Psoas muscle (tissue), 8 donors: ENCODE results near the gene MYOD1. TPM values are rescaled to one million over a fixed set of nuclear protein-coding genes. Genes with fewer than 3 reads are reported as not detected.

ENCODE experiments used
- ATAC-seq, 4 donors: fragments of 200-7000 bp; cut with Tn5 transposase; one replicate each; pipeline ENCODE4 v1.9.1; 2020; ENCODE audit warnings: moderate library complexity in 3 of 4, mild to moderate bottlenecking in 2 of 4
- DNase-seq, 2 donors: peaks; one replicate each; pipeline ENCODE4 v3.0.0-alpha.2; 2020
- H3K27ac ChIP-seq: fragments of 200-600 bp; one replicate; pipeline ENCODE4 v1.8.0; 2022
- H3K27me3 ChIP-seq, 3 donors: fragments of 200-600 bp in 1 of 3; one replicate each; pipeline versions ENCODE4 v1.6.1 to v1.8.0; 2013 to 2022; ENCODE audit warnings: low read length in 2 of 3, mild to moderate bottlenecking in 2 of 3, moderate library complexity in 1 of 3; ENCODE audit not compliant: insufficient read depth in 3 of 3
- H3K36me3 ChIP-seq, 2 donors: fragments of 200-600 bp in 1 of 2; one replicate each; pipeline versions ENCODE4 v1.6.1 to v1.8.0; 2013 to 2022; ENCODE audit warnings: low read depth in 1 of 2, mild to moderate bottlenecking in 1 of 2, moderate library complexity in 1 of 2; ENCODE audit not compliant: insufficient read depth in 1 of 2
- H3K4me1 ChIP-seq: fragments of 200-600 bp; one replicate; pipeline ENCODE4 v1.8.0; 2022
- H3K4me3 ChIP-seq: fragments of 200-600 bp; one replicate; pipeline ENCODE4 v1.8.0; 2022; ENCODE audit warnings: mild to moderate bottlenecking
- H3K9me3 ChIP-seq: fragments of 200-600 bp; one replicate; pipeline ENCODE4 v1.8.0; 2022
- WGBS, 3 donors: extraction: QIAGEN DNeasy Blood & Tissue Kit; methylation state at CpG; one replicate each; pipeline versions ENCODE4 v1.1.6 to v1.1.7; 2013; 5-methylcytosine and 5-hydroxymethylcytosine counted together
- intact Hi-C, 2 donors: fragments of 100-400 bp; cut with DNase I; formaldehyde crosslinking; loops; one replicate each; pipeline versions ENCODE4 v1.11.0 to v1.14.2; 2022
- polyA plus RNA-seq, 3 donors: library from polyadenylated mRNA; stranded (reverse); fragments of 200-250 nt; gene quantifications; one replicate each; pipeline ENCODE4 v1.2.3, GENCODE V29; 2013
- total RNA-seq, 4 donors: library from RNA; stranded (reverse); fragmentation: NEBNext Ultra II Directional in 2 of 4; extraction: Animal tissue kit (Norgen Biotek cat#: 25700) in 2 of 4; gene quantifications; one replicate each; pipeline versions ENCODE4 v1.2.1 to v1.2.4, GENCODE V29; 2021 to 2023
- TF ChIP-seq, protein P1 (sequence below): fragments of 200-600 bp; IDR thresholded peaks from one replicate; pipeline ENCODE4 v1.8.0; 2022; ENCODE audit warnings: antibody characterized with exemption
- donor health status: healthy with polysubstance abuse.
- donor health status: DM: no; HTN: no; CAD: no; lungs with moderate emphysema.
- donor health status: Bipolar disorder and iron deficiency.
- donor health status: healthy.
- donor health status: DM: yes; HTN: yes; CAD: no.
- donor health status: DM: no; HTN: no; CAD: no.
- donor health status: DM: no; HTN: no; CAD: no.
- donor health status: DM: yes; HTN: yes; CAD: no.

MYOD1 gene
- total and polyA plus RNA-seq, 7 donors = 5.0 to 95.7 (median 56.2) TPM

- Histone ChIP-seq H3K4me3 (no peak overlapping the region), H3K4me1 (no peaks in the 10 kb centered on the region), H3K27me3 (peaks cover 0 to 29% (median 11%) of the 10 kb centered on the region in 3 donors), H3K9me3 (no peaks in the 10 kb centered on the region), H3K36me3 (no peaks in the 10 kb centered on the region), H3K27ac (no peak overlapping the region)
- DNase-seq (peak in 1 of 2 donors; percentile 32), ATAC-seq (no peak)
- intact Hi-C loops = no loop called here
- TF ChIP-seq, protein P1, sequence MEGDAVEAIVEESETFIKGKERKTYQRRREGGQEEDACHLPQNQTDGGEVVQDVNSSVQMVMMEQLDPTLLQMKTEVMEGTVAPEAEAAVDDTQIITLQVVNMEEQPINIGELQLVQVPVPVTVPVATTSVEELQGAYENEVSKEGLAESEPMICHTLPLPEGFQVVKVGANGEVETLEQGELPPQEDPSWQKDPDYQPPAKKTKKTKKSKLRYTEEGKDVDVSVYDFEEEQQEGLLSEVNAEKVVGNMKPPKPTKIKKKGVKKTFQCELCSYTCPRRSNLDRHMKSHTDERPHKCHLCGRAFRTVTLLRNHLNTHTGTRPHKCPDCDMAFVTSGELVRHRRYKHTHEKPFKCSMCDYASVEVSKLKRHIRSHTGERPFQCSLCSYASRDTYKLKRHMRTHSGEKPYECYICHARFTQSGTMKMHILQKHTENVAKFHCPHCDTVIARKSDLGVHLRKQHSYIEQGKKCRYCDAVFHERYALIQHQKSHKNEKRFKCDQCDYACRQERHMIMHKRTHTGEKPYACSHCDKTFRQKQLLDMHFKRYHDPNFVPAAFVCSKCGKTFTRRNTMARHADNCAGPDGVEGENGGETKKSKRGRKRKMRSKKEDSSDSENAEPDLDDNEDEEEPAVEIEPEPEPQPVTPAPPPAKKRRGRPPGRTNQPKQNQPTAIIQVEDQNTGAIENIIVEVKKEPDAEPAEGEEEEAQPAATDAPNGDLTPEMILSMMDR = no peak
- WGBS, 3 donors = 94 to 97% (median 95%) methylated on average over 10 of the region's 10 CpGs
Observed at GRCh38 chr11:17741487-17741886, 22.1 kb downstream of the MYOD1 start.

DNA sequence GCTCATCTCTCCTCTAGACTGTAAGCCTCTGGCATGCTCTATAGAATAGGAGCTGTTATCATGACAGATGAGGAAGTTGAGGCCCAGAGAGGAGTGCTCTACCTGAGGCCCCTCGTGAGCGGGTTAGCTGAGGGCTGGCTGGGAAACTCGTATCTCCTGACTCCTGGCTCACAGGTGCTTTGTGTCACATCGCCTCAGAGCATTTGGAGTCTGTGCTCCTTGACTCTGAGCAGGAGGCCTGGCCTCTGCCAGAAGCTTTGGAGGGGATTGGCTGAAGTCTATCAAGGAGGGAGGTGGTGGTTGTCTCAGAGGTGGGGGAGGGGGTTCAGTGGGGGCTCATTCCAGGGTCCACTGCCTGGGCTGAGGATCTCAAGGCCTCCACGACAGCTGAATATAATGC, 22.6 kb downstream of the MYOD1 start:
- peaks cover 0 to 24% (median 5%) of the 10 kb centered on the region in 3 donors for H3K27me3 ChIP-seq
- WGBS, 3 donors = 60 to 68% (median 65%) methylated on average over 5 of the region's 5 CpGs
- ATAC-seq = no peak
- H3K9me3 ChIP-seq = no peaks in the 10 kb centered on the region
- intact Hi-C loops = no loop called here
- TF ChIP-seq, protein P1 = no peak
- H3K27ac ChIP-seq = no peak overlapping the region
- no peaks in the 10 kb centered on the region for H3K36me3 ChIP-seq
- DNase-seq = peak in 1 of 2 donors; percentile 5
- no peaks in the 10 kb centered on the region for H3K4me1 ChIP-seq
- no peak overlapping the region for H3K4me3 ChIP-seq

- Histone ChIP-seq H3K27ac (no peak overlapping the region), H3K9me3 (no peaks in the 10 kb centered on the region), H3K4me3 (no peak overlapping the region), H3K27me3 (peaks cover 0 to 15% (median 0%) of the 10 kb centered on the region in 3 donors), H3K36me3 (no peaks in the 10 kb centered on the region), H3K4me1 (no peaks in the 10 kb centered on the region)
- ATAC-seq = peak in 1 of 4 donors; percentile 39
- peak in 1 of 2 donors; percentile 43 for DNase-seq
- intact Hi-C loops = no loop called here
- TF ChIP-seq, protein P1 = no peak
- WGBS, 3 donors = 84 to 90% (median 85%) methylated on average over 13 of the region's 13 CpGs
Observed at GRCh38 chr11:17743026-17743807, 23.8 kb downstream of the MYOD1 start.

- ATAC-seq = no peak
- peaks cover 0 to 13% (median 0%) of the 10 kb centered on the region in 3 donors for H3K27me3 ChIP-seq
- WGBS, 3 donors = 81 to 89% (median 85%) methylated on average over 5 of the region's 5 CpGs
- no peaks in the 10 kb centered on the region for H3K36me3 ChIP-seq
- H3K4me3 ChIP-seq = no peak overlapping the region
- intact Hi-C loops = no loop called here
- TF ChIP-seq, protein P1 = no peak
- no peak for DNase-seq
- no peaks in the 10 kb centered on the region for H3K4me1 ChIP-seq
- no peaks in the 10 kb centered on the region for H3K9me3 ChIP-seq
- no peak overlapping the region for H3K27ac ChIP-seq
Observed at GRCh38 chr11:17743808-17744119, 24.4 kb downstream of the MYOD1 start.
